NOMO-1 treated with dmso at 0.1 percent for 144 hours (cell line): Measurements from ENCODE around the gene KATNB1.
"Not testable (repeated sequence)": the region's sequence is repeated elsewhere in the genome, so short reads cannot be mapped to it uniquely, and the experiment has no call there.

Experiments
- DNase-seq: peaks from one replicate; lab custom pipeline; 2025; ENCODE audit not compliant: unreplicated experiment; lab: John Stamatoyannopoulos, UW

KATNB1 gene

GRCh38 chr16:57742543-57742942 is 7.0 kb downstream of the KATNB1 start:
- DNase-seq = no peak

GRCh38 chr16:57743458-57743857 is 7.9 kb downstream of the KATNB1 start:
- DNase-seq = no peak

GRCh38 chr16:57743886-57744641 is 8.5 kb downstream of the KATNB1 start:
- no peak for DNase-seq

- DNase-seq = no peak
Observed at GRCh38 chr16:57744642-57744903, 9.0 kb downstream of the KATNB1 start.

- DNase-seq = no peak
Observed at GRCh38 chr16:57745768-57746167, 10.2 kb downstream of the KATNB1 start.

GRCh38 chr16:57746316-57746715 is 10.7 kb downstream of the KATNB1 start:
- DNase-seq = not testable (repeated sequence)

- no peak for DNase-seq
Observed at GRCh38 chr16:57747091-57747490, 11.5 kb downstream of the KATNB1 start.

GRCh38 chr16:57747496-57747895 is 11.9 kb downstream of the KATNB1 start:
- no peak for DNase-seq

- no peak for DNase-seq
Observed at GRCh38 chr16:57747996-57748395, 12.4 kb downstream of the KATNB1 start.

GRCh38 chr16:57748596-57748995 is 13.0 kb downstream of the KATNB1 start:
- no peak for DNase-seq

GRCh38 chr16:57749101-57749692 is 13.6 kb downstream of the KATNB1 start:
- no peak for DNase-seq

- DNase-seq = no peak
Observed at GRCh38 chr16:57749856-57750452, 14.4 kb downstream of the KATNB1 start.

GRCh38 chr16:57750796-57751538 is 15.4 kb downstream of the KATNB1 start:
- DNase-seq = no peak

GRCh38 chr16:57751539-57752202 is 16.1 kb downstream of the KATNB1 start:
- no peak for DNase-seq

GRCh38 chr16:57752203-57752580 is 16.6 kb downstream of the KATNB1 start:
- no peak for DNase-seq

GRCh38 chr16:57752581-57753447 is 17.2 kb downstream of the KATNB1 start:
- DNase-seq = no peak

GRCh38 chr16:57753448-57754353 is 18.1 kb downstream of the KATNB1 start:
- no peak for DNase-seq

GRCh38 chr16:57754354-57755060 is 18.9 kb downstream of the KATNB1 start:
- no peak for DNase-seq
